ENCODE results near the gene MARCHF10. TPM values are rescaled to one million over a fixed set of nuclear protein-coding genes. Genes with fewer than 3 reads are reported as not detected.

Gene MARCHF10
- total RNA-seq, 2 experiments from 2014 or later, result not detected

DNA sequence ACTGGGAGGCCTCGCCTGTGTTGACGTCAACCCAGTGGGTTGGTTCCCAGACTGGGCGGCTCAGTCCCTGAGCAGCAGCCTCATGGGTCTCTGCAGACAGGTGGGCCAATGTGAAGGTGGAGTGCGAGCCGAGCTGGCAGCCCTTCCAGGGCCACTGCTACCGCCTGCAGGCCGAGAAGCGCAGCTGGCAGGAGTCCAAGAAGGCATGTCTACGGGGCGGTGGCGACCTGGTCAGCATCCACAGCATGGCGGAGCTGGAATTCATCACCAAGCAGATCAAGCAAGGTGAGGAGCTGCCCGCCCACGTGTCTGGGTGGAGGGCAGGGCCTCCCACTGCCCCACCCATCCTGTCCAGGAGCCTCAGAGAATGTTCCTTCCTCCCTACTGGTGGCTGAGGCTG, 136.6 kb downstream of the MARCHF10 start:
- no peaks in the 10 kb centered on the region for H3K27me3 Mint-ChIP-seq
- DNase-seq (no peak), ATAC-seq (no peak)
- no peaks in the 10 kb centered on the region for H3K36me3 Mint-ChIP-seq
- H3K4me3 Mint-ChIP-seq, result no peak overlapping the region
- no peaks in the 10 kb centered on the region for H3K4me1 Mint-ChIP-seq
- H3K9me3 Mint-ChIP-seq (ENCODE audit: low read depth), result no peaks in the 10 kb centered on the region
- CTCF ChIA-PET, result interaction anchor here (1.4 to 2.5 kb wide), 2 partner anchors 21 to 735 kb away, joined by 8 to 19 read pairs; no protein-coding TSS in a partner anchor
- no peak overlapping the region for H3K27ac Mint-ChIP-seq

GRCh38 chr17:62670202-62670821, 137.8 kb downstream of the MARCHF10 start:
- ATAC-seq, result no peak
- Mint-ChIP-seq H3K4me3 (no peak overlapping the region), H3K36me3 (no peaks in the 10 kb centered on the region), H3K27me3 (no peaks in the 10 kb centered on the region), H3K9me3 (ENCODE audit: low read depth) (no peaks in the 10 kb centered on the region), H3K27ac (no peak overlapping the region), H3K4me1 (no peaks in the 10 kb centered on the region)
- CTCF ChIA-PET, result no interaction called here
- no peak for DNase-seq

- H3K4me1 Mint-ChIP-seq, result no peaks in the 10 kb centered on the region
- no peak overlapping the region for H3K4me3 Mint-ChIP-seq
- H3K27me3 Mint-ChIP-seq, result peaks cover 2% of the 10 kb centered on the region
- no peak overlapping the region for H3K27ac Mint-ChIP-seq
- DNase-seq (no peak), ATAC-seq (no peak)
- CTCF ChIA-PET, result interaction anchor here (0.7 kb wide), 2 partner anchors 35 to 944 kb away, joined by 3 read pairs; no protein-coding TSS in a partner anchor
- no peaks in the 10 kb centered on the region for H3K36me3 Mint-ChIP-seq
- no peaks in the 10 kb centered on the region for H3K9me3 Mint-ChIP-seq (ENCODE audit: low read depth)
Measured at GRCh38 chr17:62668091-62668804, 139.9 kb downstream of the MARCHF10 start.

- ATAC-seq (no peak), DNase-seq (no peak)
- CTCF ChIA-PET, result no interaction called here
- Mint-ChIP-seq H3K9me3 (ENCODE audit: low read depth) (no peaks in the 10 kb centered on the region), H3K27ac (no peak overlapping the region), H3K27me3 (peaks cover 6% of the 10 kb centered on the region), H3K4me1 (no peaks in the 10 kb centered on the region), H3K36me3 (no peaks in the 10 kb centered on the region), H3K4me3 (no peak overlapping the region)
Measured at GRCh38 chr17:62666801-62667591, 141.1 kb downstream of the MARCHF10 start.

GRCh38 chr17:62666061-62666800, 141.9 kb downstream of the MARCHF10 start:
- no peak for DNase-seq
- CTCF ChIA-PET, result no interaction called here
- H3K4me3 Mint-ChIP-seq, result no peak overlapping the region
- H3K4me1 Mint-ChIP-seq, result no peaks in the 10 kb centered on the region
- peaks cover 3% of the 10 kb centered on the region for H3K9me3 Mint-ChIP-seq (ENCODE audit: low read depth)
- H3K27ac Mint-ChIP-seq, result no peak overlapping the region
- H3K27me3 Mint-ChIP-seq, result peaks cover 10% of the 10 kb centered on the region
- ATAC-seq, result no peak
- H3K36me3 Mint-ChIP-seq, result no peaks in the 10 kb centered on the region

GRCh38 chr17:62665599-62665998, 142.5 kb downstream of the MARCHF10 start:
- DNase-seq, result no peak
- peaks cover 16% of the 10 kb centered on the region for H3K27me3 Mint-ChIP-seq
- H3K4me3 Mint-ChIP-seq, result no peak overlapping the region
- CTCF ChIA-PET, result no interaction called here
- H3K4me1 Mint-ChIP-seq, result no peaks in the 10 kb centered on the region
- H3K36me3 Mint-ChIP-seq, result peaks cover 4% of the 10 kb centered on the region
- H3K27ac Mint-ChIP-seq, result no peak overlapping the region
- ATAC-seq, result no peak
- H3K9me3 Mint-ChIP-seq (ENCODE audit: low read depth), result peaks cover 9% of the 10 kb centered on the region

GRCh38 chr17:62664336-62665120, 143.6 kb downstream of the MARCHF10 start:
- peaks cover 26% of the 10 kb centered on the region for H3K27me3 Mint-ChIP-seq
- no peak for ATAC-seq
- no peaks in the 10 kb centered on the region for H3K4me1 Mint-ChIP-seq
- peaks cover 13% of the 10 kb centered on the region for H3K9me3 Mint-ChIP-seq (ENCODE audit: low read depth)
- DNase-seq, result no peak
- H3K27ac Mint-ChIP-seq, result no peak overlapping the region
- peaks cover 9% of the 10 kb centered on the region for H3K36me3 Mint-ChIP-seq
- no peak overlapping the region for H3K4me3 Mint-ChIP-seq
- CTCF ChIA-PET, result no interaction called here

DNA sequence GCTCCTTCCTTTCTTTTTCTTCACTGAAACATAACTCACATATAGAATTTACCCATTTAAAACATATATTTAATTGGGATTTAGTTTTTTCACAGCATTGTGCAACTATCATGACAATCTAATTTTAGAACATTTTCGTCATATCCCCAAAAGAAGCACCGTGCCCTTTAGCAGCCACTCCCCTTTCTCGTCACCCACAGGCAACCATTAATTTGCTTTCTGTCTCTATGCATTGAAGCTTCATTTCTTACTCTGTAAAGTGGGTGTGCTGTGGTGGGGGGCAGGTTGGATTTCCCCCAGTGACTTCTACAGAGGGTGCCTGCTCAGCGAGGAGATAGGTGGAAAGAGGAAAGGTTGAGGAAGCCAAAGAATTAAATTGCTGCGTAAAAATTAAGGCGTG, 144.8 kb downstream of the MARCHF10 start:
- DNase-seq (no peak), ATAC-seq (no peak)
- Mint-ChIP-seq H3K4me1 (no peaks in the 10 kb centered on the region), H3K9me3 (ENCODE audit: low read depth) (peaks cover 13% of the 10 kb centered on the region), H3K27ac (no peak overlapping the region), H3K36me3 (peaks cover 9% of the 10 kb centered on the region), H3K4me3 (no peak overlapping the region), H3K27me3 (peaks cover 32% of the 10 kb centered on the region)
- CTCF ChIA-PET, result no interaction called here

DNA sequence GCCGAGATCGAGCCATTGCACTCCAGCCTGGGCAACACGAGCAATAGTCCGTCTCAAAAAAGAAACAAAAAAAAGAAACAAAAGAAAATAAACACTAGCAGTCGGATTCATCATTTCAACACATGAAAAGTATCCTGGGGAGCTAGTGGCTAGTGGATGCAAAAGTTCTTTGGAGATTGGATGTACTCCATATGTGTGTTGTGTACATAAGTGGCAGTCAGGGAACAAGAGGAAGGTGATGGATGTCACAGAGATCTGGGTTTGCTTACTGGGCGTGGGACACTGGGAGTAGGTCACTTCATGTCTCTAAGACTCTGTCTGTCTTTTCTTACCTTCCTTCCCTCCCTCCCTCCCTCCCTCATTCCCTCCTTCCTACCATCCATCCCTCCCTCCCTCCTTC, 145.3 kb downstream of the MARCHF10 start:
- no peaks in the 10 kb centered on the region for H3K4me1 Mint-ChIP-seq
- ATAC-seq (no peak), DNase-seq (no peak)
- CTCF ChIA-PET, result no interaction called here
- H3K27ac Mint-ChIP-seq, result no peak overlapping the region
- peaks cover 35% of the 10 kb centered on the region for H3K27me3 Mint-ChIP-seq
- H3K4me3 Mint-ChIP-seq, result no peak overlapping the region
- H3K9me3 Mint-ChIP-seq (ENCODE audit: low read depth), result peaks cover 13% of the 10 kb centered on the region
- H3K36me3 Mint-ChIP-seq, result peaks cover 9% of the 10 kb centered on the region

DNA sequence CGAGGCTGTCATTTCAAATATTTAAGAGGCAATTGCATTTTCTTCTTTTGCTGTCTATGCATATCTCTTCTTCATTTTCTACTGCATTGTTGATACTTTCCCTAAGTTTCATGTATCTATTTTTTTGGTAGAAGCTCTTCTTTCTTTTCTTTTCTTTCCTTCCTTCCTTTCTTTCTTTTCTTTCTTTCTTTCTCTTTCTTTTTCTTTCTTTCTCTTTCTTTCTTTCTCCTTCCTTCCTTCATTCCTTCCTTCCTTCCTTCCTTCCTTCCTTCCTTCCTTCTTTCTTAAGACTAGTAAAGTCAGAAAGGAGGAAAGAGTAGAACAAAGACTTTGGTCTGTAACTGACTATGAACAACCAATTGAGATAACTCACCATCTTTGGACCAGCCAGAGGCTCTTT, 146.8 kb downstream of the MARCHF10 start:
- Mint-ChIP-seq H3K4me1 (no peaks in the 10 kb centered on the region), H3K27ac (no peak overlapping the region), H3K36me3 (peaks cover 9% of the 10 kb centered on the region), H3K4me3 (no peak overlapping the region), H3K27me3 (peaks cover 48% of the 10 kb centered on the region), H3K9me3 (ENCODE audit: low read depth) (peaks cover 13% of the 10 kb centered on the region)
- DNase-seq (no peak), ATAC-seq (no peak)
- CTCF ChIA-PET, result no interaction called here

- no peaks in the 10 kb centered on the region for H3K4me1 Mint-ChIP-seq
- no peak overlapping the region for H3K4me3 Mint-ChIP-seq
- no peak overlapping the region for H3K27ac Mint-ChIP-seq
- DNase-seq, result no peak
- no peak for ATAC-seq
- H3K27me3 Mint-ChIP-seq, result peaks cover 54% of the 10 kb centered on the region
- CTCF ChIA-PET, result interaction anchor here (1.2 kb wide), 1 partner anchor 12 kb away, joined by 4 read pairs; no protein-coding TSS in a partner anchor
- H3K9me3 Mint-ChIP-seq (ENCODE audit: low read depth), result peaks cover 13% of the 10 kb centered on the region
- H3K36me3 Mint-ChIP-seq, result peaks cover 9% of the 10 kb centered on the region
Measured at GRCh38 chr17:62660629-62661118, 147.4 kb downstream of the MARCHF10 start.

GRCh38 chr17:62658136-62658920, 149.8 kb downstream of the MARCHF10 start:
- Mint-ChIP-seq H3K27ac (no peak overlapping the region), H3K4me1 (peaks cover 8% of the 10 kb centered on the region), H3K9me3 (ENCODE audit: low read depth) (peaks cover 13% of the 10 kb centered on the region), H3K27me3 (peaks cover 64% of the 10 kb centered on the region), H3K36me3 (peaks cover 9% of the 10 kb centered on the region), H3K4me3 (no peak overlapping the region)
- ATAC-seq (no peak), DNase-seq (no peak)
- CTCF ChIA-PET, result no interaction called here

Measured in activated CD8-positive, alpha-beta memory T cell treated with anti-CD3 and anti-CD28 coated beads, Interleukin-2, amount 10 ng/mL, durations not matched to agents 7 days and 5 days (primary cell).